ENCODE results near the gene TSPEAR.

- TF ChIP-seq OSR1 (CRISPR knock-in tag; IDR thresholded peaks at IDR 0.05) (no peak), ESRRG (CRISPR knock-in tag; IDR thresholded peaks at IDR 0.05) (no peak), RARB (CRISPR knock-in tag; IDR thresholded peaks at IDR 0.05) (no peak), ISL1 (CRISPR knock-in tag; IDR thresholded peaks at IDR 0.05) (no peak), ARNTL (CRISPR knock-in tag; IDR thresholded peaks at IDR 0.05; ENCODE audit: borderline replicate concordance, low read depth) (no peak), GLIS3 (CRISPR knock-in tag; IDR thresholded peaks at IDR 0.05) (no peak), ZFP30 (CRISPR knock-in tag; IDR thresholded peaks at IDR 0.05) (no peak), TCF4 (CRISPR knock-in tag; IDR thresholded peaks at IDR 0.05; ENCODE audit: borderline replicate concordance) (no peak), ZFP3 (CRISPR knock-in tag; IDR thresholded peaks at IDR 0.05) (no peak), TSHZ2 (CRISPR knock-in tag; IDR thresholded peaks at IDR 0.05) (no peak), CREB5 (CRISPR knock-in tag; IDR thresholded peaks at IDR 0.05; ENCODE audit: low read depth) (no peak), PATZ1 (CRISPR knock-in tag; IDR thresholded peaks at IDR 0.05; ENCODE audit: borderline replicate concordance) (no peak), BACH2 (CRISPR knock-in tag; IDR thresholded peaks at IDR 0.05; ENCODE audit: borderline replicate concordance) (no peak)
These were observed 212.2 kb downstream of the TSPEAR start for GRCh38 chr21:44499211-44499560.

Measured in SK-N-SH treated with all-trans-retinoic acid at 6 μM for 48 hours (cell line).